GM23338 (cell line): ENCODE results near the gene SSX1. TPM values are rescaled to one million over a fixed set of nuclear protein-coding genes. Genes with fewer than 3 reads are reported as not detected.
"Not testable (repeated sequence)": the region's sequence is repeated elsewhere in the genome, so short reads cannot be mapped to it uniquely, and the experiment has no call there.

Source experiments
- ATAC-seq: fragments of 200-7000 bp; cut with Tn5 transposase; 3 replicates; pipeline ENCODE4 v1.9.1; 2020
- DNase-seq: peaks from one replicate; pipeline ENCODE4 v3.0.0-alpha.2; 2015; ENCODE audit warnings: low spot score
- H2AFZ ChIP-seq: fragments of 200-600 bp; sonication (generic); 2 replicates; pipeline ENCODE4 v1.8.0; 2016; ENCODE audit warnings: antibody characterized with exemption, mild to moderate bottlenecking, moderate library complexity
- H3F3A ChIP-seq: fragments of 200-600 bp; sonication (generic); replicated peaks from 2 replicates; pipeline ENCODE4 v1.8.0; 2017; ENCODE audit warnings: antibody characterized with exemption, mixed run types, low read depth
- H3K27ac ChIP-seq: fragments of 200-600 bp; sonication (generic); 2 replicates; pipeline ENCODE4 v1.6.1; 2016; ENCODE audit warnings: low read depth
- H3K27me3 ChIP-seq: fragments of 200-600 bp; sonication (generic); 2 replicates; pipeline ENCODE4 v1.8.0; 2016; ENCODE audit warnings: mild to moderate bottlenecking, mixed run types, moderate library complexity; ENCODE audit not compliant: insufficient read depth
- H3K36me3 ChIP-seq: fragments of 200-600 bp; sonication (generic); 2 replicates; pipeline ENCODE4 v1.8.0; 2016; ENCODE audit warnings: mild to moderate bottlenecking; ENCODE audit not compliant: insufficient read depth
- H3K4me1 ChIP-seq: fragments of 200-600 bp; sonication (generic); 2 replicates; pipeline ENCODE4 v1.8.0; 2016; ENCODE audit warnings: mild to moderate bottlenecking, moderate library complexity; ENCODE audit not compliant: insufficient read depth
- H3K4me2 ChIP-seq: fragments of 200-600 bp; sonication (generic); 2 replicates; pipeline ENCODE4 v1.7.1; 2017; ENCODE audit warnings: mixed run types
- H3K4me3 ChIP-seq: fragments of 200-600 bp; sonication (generic); 2 replicates; pipeline ENCODE4 v1.6.1; 2016; ENCODE audit warnings: mixed run types
- H3K79me2 ChIP-seq: fragments of 200-600 bp; sonication (generic); replicated peaks from 2 replicates; pipeline ENCODE4 v1.8.0; 2017; ENCODE audit warnings: mild to moderate bottlenecking; ENCODE audit not compliant: insufficient read depth
- H3K9me2 ChIP-seq: fragments of 200-600 bp; sonication (generic); 2 replicates; pipeline ENCODE4 v1.8.0; 2017; ENCODE audit not compliant: insufficient read depth
- H4K20me1 ChIP-seq: fragments of 200-600 bp; sonication (generic); replicated peaks from 2 replicates; pipeline ENCODE4 v1.8.0; 2017; ENCODE audit warnings: mild to moderate bottlenecking; ENCODE audit not compliant: insufficient read depth
- H3K27ac Mint-ChIP-seq: 2 replicates; pipeline ENCODE4 v1.8.0; 2020; ENCODE audit warnings: inconsistent platforms, mild to moderate bottlenecking, moderate library complexity, mixed read lengths
- H3K27me3 Mint-ChIP-seq: 3 replicates; pipeline ENCODE4 v1.8.0; 2022; ENCODE audit warnings: low read depth, mild to moderate bottlenecking, moderate library complexity, mixed read lengths, inconsistent platforms; ENCODE audit not compliant: insufficient read depth, poor library complexity
- H3K36me3 Mint-ChIP-seq: 3 replicates; pipeline ENCODE4 v1.8.0; 2021; ENCODE audit warnings: low read depth, mild to moderate bottlenecking, inconsistent platforms, moderate library complexity, mixed read lengths
- H3K4me1 Mint-ChIP-seq: 3 replicates; pipeline ENCODE4 v1.8.0; 2020; ENCODE audit warnings: mild to moderate bottlenecking, inconsistent platforms, mixed read lengths
- H3K4me3 Mint-ChIP-seq: 3 replicates; pipeline ENCODE4 v1.8.0; 2021; ENCODE audit warnings: moderate library complexity, mild to moderate bottlenecking, inconsistent platforms, mixed read lengths
- H3K9me3 Mint-ChIP-seq: 3 replicates; pipeline ENCODE4 v1.8.0; 2020; ENCODE audit warnings: moderate library complexity, mild to moderate bottlenecking, inconsistent platforms, mixed read lengths
- ZNF114 ChIP-seq: fragments of 250-450 bp; sonication (Bioruptor Pico); IDR thresholded peaks from 2 replicates; pipeline ENCODE4 v1.5.0; 2020; ENCODE audit warnings: mild to moderate bottlenecking, moderate library complexity
- polyA plus RNA-seq: library from polyadenylated mRNA; unstranded; fragments of >200 nt; fragmentation: Nextera tagmentation; extraction: Ambion mirVana; gene quantifications from 2 replicates; pipeline ENCODE4 v1.2.1, GENCODE V29; 2016
- small RNA-seq: library from RNA; depleted of rRNA; stranded (forward); fragments of <200 nt; gene quantifications from one replicate; pipeline ENCODE3, GENCODE V24; 2014; ENCODE audit warnings: low replicate concordance
- total RNA-seq: library from RNA; depleted of rRNA; stranded (reverse); fragments of >200 nt; shearing (Covaris generic); gene quantifications from 2 replicates; pipeline ENCODE4 v1.2.3, GENCODE V29; 2014; rRNA removed

The SSX1 gene
- total and polyA plus RNA-seq, 2 experiments from 2014 or later: not detected

DNA sequence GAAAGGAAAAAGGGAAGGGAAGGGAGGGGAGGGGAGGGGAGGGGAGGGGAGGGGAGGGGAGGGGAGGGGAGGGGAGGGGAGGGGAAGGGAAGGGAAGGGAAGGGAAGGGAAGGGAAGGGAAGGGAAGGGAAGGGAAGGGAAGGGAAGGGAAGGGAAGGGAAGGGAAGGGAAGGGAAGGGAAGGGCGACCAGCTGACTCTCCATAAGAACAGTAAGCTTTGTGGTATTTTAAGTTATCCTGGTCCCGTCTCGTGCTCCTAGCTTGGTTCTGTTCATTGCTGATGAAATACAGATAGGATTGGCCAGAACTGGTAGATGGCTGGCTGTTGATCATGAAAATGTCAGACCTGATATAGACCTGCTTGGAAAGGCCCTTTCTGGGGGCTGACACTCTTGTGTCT lies 25.5 kb downstream of the SSX1 start:
- not testable (repeated sequence) for H3F3A ChIP-seq, H3K4me3 Mint-ChIP-seq, H3K27me3 Mint-ChIP-seq, H3K27me3 ChIP-seq, DNase-seq, H3K9me3 Mint-ChIP-seq, H3K4me3 ChIP-seq, H3K27ac Mint-ChIP-seq, H3K27ac ChIP-seq, H2AFZ ChIP-seq, H4K20me1 ChIP-seq, H3K79me2 ChIP-seq, H3K9me2 ChIP-seq, ATAC-seq, H3K4me1 Mint-ChIP-seq, H3K4me1 ChIP-seq, H3K4me2 ChIP-seq, H3K36me3 Mint-ChIP-seq, H3K36me3 ChIP-seq

DNA sequence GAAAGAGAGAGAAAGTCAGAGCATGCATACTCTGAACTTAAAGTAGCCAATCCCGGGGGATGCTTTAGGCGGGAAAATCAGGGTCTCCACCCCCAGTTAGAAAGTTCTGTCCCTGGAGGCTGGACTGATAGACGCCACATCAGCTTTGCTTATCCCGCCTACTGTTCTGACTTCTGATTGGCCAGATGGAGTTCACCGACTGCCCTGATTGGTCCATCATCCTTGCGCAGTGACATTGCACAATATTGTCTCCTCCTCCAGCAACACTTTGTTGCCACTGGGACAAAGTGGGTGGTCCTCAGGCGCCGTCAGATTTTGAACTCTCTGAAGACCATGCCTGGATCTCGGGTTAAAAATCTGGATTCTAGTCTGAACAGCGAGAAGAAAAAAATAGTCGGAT lies 51.0 kb downstream of the SSX1 start:
- H3K4me3 ChIP-seq: no peak overlapping the region
- ATAC-seq: no peak
- no peaks in the 10 kb centered on the region for H3K27me3 ChIP-seq

DNA sequence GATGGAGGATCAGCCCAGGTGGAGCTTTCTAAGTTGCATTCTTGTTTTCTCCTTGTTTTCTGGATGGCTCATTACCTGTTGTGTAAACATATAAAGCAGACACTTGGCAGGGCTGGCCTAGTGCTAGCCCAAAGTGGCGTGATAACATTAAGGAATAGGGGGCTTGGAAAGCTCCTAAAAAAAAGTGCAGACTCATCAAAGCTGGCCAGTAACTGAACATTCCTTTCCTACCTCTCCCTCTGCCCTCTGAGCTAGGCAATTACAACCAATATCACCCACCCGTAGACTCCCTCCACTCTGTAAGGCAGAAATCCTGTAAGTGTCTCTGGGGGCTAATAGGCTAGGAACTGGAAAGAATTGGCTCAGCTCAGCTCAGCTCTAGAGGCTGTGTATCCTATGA lies 58.8 kb downstream of the SSX1 start:
- H3K9me2 ChIP-seq, ATAC-seq, DNase-seq, H3K27ac ChIP-seq, H3K36me3 ChIP-seq, H3K4me3 Mint-ChIP-seq, H4K20me1 ChIP-seq, H3K4me1 ChIP-seq, H3K27ac Mint-ChIP-seq, H3K4me2 ChIP-seq, H3K9me3 Mint-ChIP-seq, H3K79me2 ChIP-seq, H3K4me1 Mint-ChIP-seq, H3K36me3 Mint-ChIP-seq, H3K4me3 ChIP-seq, H2AFZ ChIP-seq, H3F3A ChIP-seq, H3K27me3 Mint-ChIP-seq, H3K27me3 ChIP-seq: not testable (repeated sequence)

More for the DNA sequence above, 51.0 kb downstream of the SSX1 start:
- Histone ChIP-seq H3K4me2 (no peak overlapping the region), H3F3A (no peaks in the 10 kb centered on the region), H3K9me2 (no peaks in the 10 kb centered on the region), H3K27ac (no peak overlapping the region), H3K79me2 (no peaks in the 10 kb centered on the region), H2AFZ (no peak overlapping the region), H3K4me1 (no peaks in the 10 kb centered on the region), H3K36me3 (no peaks in the 10 kb centered on the region), H4K20me1 (no peaks in the 10 kb centered on the region)
- TF ChIP-seq ZNF114 (CRISPR knock-in tag): no peak
- peak; percentile 0 for DNase-seq
- Mint-ChIP-seq H3K4me1 (no peaks in the 10 kb centered on the region), H3K27ac (no peak overlapping the region), H3K27me3 (no peaks in the 10 kb centered on the region), H3K36me3 (no peaks in the 10 kb centered on the region), H3K9me3 (no peaks in the 10 kb centered on the region), H3K4me3 (no peak overlapping the region)

Small RNA genes lying within 50 kb of the gene (small RNA-seq; reads per million reads assigned to genes)
- not detected for gene AC245047.3
- not detected for gene AC245047.4
- gene RNA5SP503: not detected

Other genes with a start within 250 kb of the SSX1 start
- gene SPACA5, start 248.4 kb upstream of the SSX1 start, total RNA-seq: not detected in 2 replicates
- gene SPACA5, start 248.4 kb upstream of the SSX1 start, polyA plus RNA-seq: not detected in 2 replicates
- 1.6 and 2.2 TPM in 2 replicates for gene ZNF630, start 183.8 kb upstream of the SSX1 start, total RNA-seq
- gene ZNF630, start 183.8 kb upstream of the SSX1 start, polyA plus RNA-seq: 0.95 and 1.2 TPM in 2 replicates
- gene SPACA5B, start 124.8 kb upstream of the SSX1 start, total RNA-seq: not detected in 2 replicates
- not detected in 2 replicates for gene SPACA5B, start 124.8 kb upstream of the SSX1 start, polyA plus RNA-seq
- not detected in 2 replicates for gene SSX5, start 58.6 kb upstream of the SSX1 start, total RNA-seq
- not detected in 2 replicates for gene SSX5, start 58.6 kb upstream of the SSX1 start, polyA plus RNA-seq
- not detected in 2 replicates for gene SSX3, start 101.3 kb downstream of the SSX1 start, total RNA-seq
- gene SSX3, start 101.3 kb downstream of the SSX1 start, polyA plus RNA-seq: 0.28 TPM in 1 of 2 replicates, not detected in the other
- gene SSX4, start 128.1 kb downstream of the SSX1 start, total RNA-seq: 0.19 TPM in 1 of 2 replicates, not detected in the other
- gene SSX4, start 128.1 kb downstream of the SSX1 start, polyA plus RNA-seq: 0.47 and 0.48 TPM in 2 replicates
- gene SSX4B, start 156.6 kb downstream of the SSX1 start, total RNA-seq: 0.19 TPM in 1 of 2 replicates, not detected in the other
- gene SSX4B, start 156.6 kb downstream of the SSX1 start, polyA plus RNA-seq: 0.47 and 0.48 TPM in 2 replicates
- 47.0 and 47.7 TPM in 2 replicates for gene SLC38A5, start 214.9 kb downstream of the SSX1 start, total RNA-seq
- gene SLC38A5, start 214.9 kb downstream of the SSX1 start, polyA plus RNA-seq: 20.7 and 24.6 TPM in 2 replicates
- gene FTSJ1, start 220.8 kb downstream of the SSX1 start, total RNA-seq: 76.3 and 91.2 TPM in 2 replicates
- gene FTSJ1, start 220.8 kb downstream of the SSX1 start, polyA plus RNA-seq: 38.4 and 42.8 TPM in 2 replicates